ENCODE results near the gene OR10J1. TPM values are rescaled to one million over a fixed set of nuclear protein-coding genes. Genes with fewer than 3 reads are reported as not detected.
"Not testable (repeated sequence)": the region's sequence is repeated elsewhere in the genome, so short reads cannot be mapped to it uniquely, and the experiment has no call there.

The OR10J1 gene
- not detected for polyA plus RNA-seq

GRCh38 chr1:159439422-159439821 lies at the start of gene OR10J1:
Gene OR10J1 (plus strand): TSS chr1:159439722. CDS start chr1:159439792, 70 bp downstream.
- H3K27ac ChIP-seq (ENCODE audit: low read depth, low read length), result no peak within 1 kb of the TSS

- H3K27ac ChIP-seq (ENCODE audit: low read depth, low read length), result no peak overlapping the region
- WGBS, 3 donors, result 80 to 84% (median 80%) methylated on average over 2 of the region's 2 CpGs
Measured at GRCh38 chr1:159406821-159407220, 32.7 kb upstream of the OR10J1 start.

GRCh38 chr1:159408862-159409400 lies 30.6 kb upstream of the OR10J1 start:
- WGBS, 3 donors, result 75 to 80% (median 76%) methylated on average over 6 of the region's 6 CpGs
- H3K27ac ChIP-seq (ENCODE audit: low read depth, low read length), result no peak overlapping the region

GRCh38 chr1:159421821-159422220 lies 17.7 kb upstream of the OR10J1 start:
- no peak overlapping the region for H3K27ac ChIP-seq (ENCODE audit: low read depth, low read length)
- 78 to 81% (median 80%) methylated on average over 8 of the region's 8 CpGs for WGBS, 3 donors

GRCh38 chr1:159428536-159428935 lies 11.0 kb upstream of the OR10J1 start:
- WGBS, 3 donors, result 37 to 70% (median 57%) methylated on average over 3 of the region's 3 CpGs
- no peak overlapping the region for H3K27ac ChIP-seq (ENCODE audit: low read depth, low read length)

GRCh38 chr1:159429074-159429861 lies 10.3 kb upstream of the OR10J1 start:
- H3K27ac ChIP-seq (ENCODE audit: low read depth, low read length), result no peak overlapping the region
- 81 to 83% (median 82%) methylated on average over 4 of the region's 4 CpGs for WGBS, 3 donors

- WGBS, 3 donors, result 79 to 82% (median 81%) methylated on average over 6 of the region's 6 CpGs
- H3K27ac ChIP-seq (ENCODE audit: low read depth, low read length), result no peak overlapping the region
Measured at GRCh38 chr1:159430985-159431384, 8.5 kb upstream of the OR10J1 start.

GRCh38 chr1:159431904-159432303 lies 7.6 kb upstream of the OR10J1 start, which contains the start of gene OR10J4:
Gene OR10J4 (plus strand): TSS chr1:159432204.
- H3K27ac ChIP-seq (ENCODE audit: low read depth, low read length), result no peak within 1 kb of the TSS
- WGBS, 3 donors, result 83 to 90% (median 90%) methylated on average over 1 of the region's 1 CpG

GRCh38 chr1:159436469-159436868 lies 3.1 kb upstream of the OR10J1 start:
- no peak overlapping the region for H3K27ac ChIP-seq (ENCODE audit: low read depth, low read length)
- WGBS, 3 donors, result 60 to 74% (median 64%) methylated on average over 4 of the region's 4 CpGs

- H3K27ac ChIP-seq (ENCODE audit: low read depth, low read length), result no peak overlapping the region
Measured at GRCh38 chr1:159441360-159441759, 1.8 kb downstream of the OR10J1 start.

GRCh38 chr1:159442428-159442827 lies 2.9 kb downstream of the OR10J1 start:
- 51 to 58% (median 56%) methylated on average over 2 of the region's 2 CpGs for WGBS, 3 donors

GRCh38 chr1:159443066-159443750 lies 3.7 kb downstream of the OR10J1 start:
- WGBS, 3 donors, result 63 to 79% (median 71%) methylated on average over 4 of the region's 4 CpGs
- no peak overlapping the region for H3K27ac ChIP-seq (ENCODE audit: low read depth, low read length)

More at GRCh38 chr1:159442428-159442827, 2.9 kb downstream of the OR10J1 start:
- no peak overlapping the region for H3K27ac ChIP-seq (ENCODE audit: low read depth, low read length)

- H3K27ac ChIP-seq (ENCODE audit: low read depth, low read length), result no peak overlapping the region
Measured at GRCh38 chr1:159444511-159444910, 5.0 kb downstream of the OR10J1 start.

GRCh38 chr1:159448181-159448580 lies 8.7 kb downstream of the OR10J1 start:
- 53 to 76% (median 71%) methylated on average over 1 of the region's 1 CpG for WGBS, 3 donors
- no peak overlapping the region for H3K27ac ChIP-seq (ENCODE audit: low read depth, low read length)

- 87 to 90% (median 88%) methylated on average over 5 to 17 of the region's 23 CpGs for WGBS, 3 donors
- not testable (repeated sequence) for H3K27ac ChIP-seq (ENCODE audit: low read depth, low read length)
Measured at GRCh38 chr1:159449605-159450004, 10.1 kb downstream of the OR10J1 start.

- 73 to 82% (median 74%) methylated on average over 2 of the region's 2 CpGs for WGBS, 3 donors
- no peak overlapping the region for H3K27ac ChIP-seq (ENCODE audit: low read depth, low read length)
Measured at GRCh38 chr1:159459551-159459950, 20.0 kb downstream of the OR10J1 start.

- 64 to 86% (median 85%) methylated on average over 3 of the region's 3 CpGs for WGBS, 3 donors
- H3K27ac ChIP-seq (ENCODE audit: low read depth, low read length), result no peak overlapping the region
Measured at GRCh38 chr1:159465191-159465603, 25.7 kb downstream of the OR10J1 start.

- 82 to 92% (median 88%) methylated on average over 2 of the region's 2 CpGs for WGBS, 3 donors
- no peak overlapping the region for H3K27ac ChIP-seq (ENCODE audit: low read depth, low read length)
Measured at GRCh38 chr1:159468321-159468720, 28.8 kb downstream of the OR10J1 start.

GRCh38 chr1:159469921-159470533 lies 30.5 kb downstream of the OR10J1 start:
- 47 to 61% (median 56%) methylated on average over 4 of the region's 4 CpGs for WGBS, 3 donors
- no peak overlapping the region for H3K27ac ChIP-seq (ENCODE audit: low read depth, low read length)

Data from adipose tissue (tissue), 3 donors.